ENCODE data around the gene CELF5.

DNA sequence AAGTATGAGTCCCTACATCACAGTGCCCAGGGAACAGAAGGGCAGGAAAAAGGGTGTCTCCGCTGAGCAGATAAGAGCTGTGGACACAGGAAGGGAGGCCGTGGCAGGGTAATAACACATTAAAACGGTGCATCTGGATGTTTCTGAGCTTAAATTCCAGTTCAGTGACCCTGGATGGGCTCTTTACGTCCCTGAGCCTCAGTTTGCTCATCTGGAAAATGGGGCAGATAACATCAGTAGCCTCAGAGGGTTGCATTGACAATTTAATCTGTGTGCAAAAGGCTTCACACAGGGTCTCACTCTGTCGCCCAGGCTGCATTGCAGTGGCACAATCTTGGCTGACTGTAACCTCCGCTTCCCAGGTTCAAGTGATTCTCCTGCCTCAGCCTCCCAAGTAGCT lies 58.1 kb downstream of the CELF5 start:
- TF ChIP-seq RAD21 (IDR thresholded peaks at IDR 0.05; ENCODE audit: insufficient read depth, low read depth, low read length) (no peak), CTCF (IDR thresholded peaks at IDR 0.05 in 2 of 3, conservative IDR thresholded peaks at IDR 0.05 in 1 of 3; ENCODE audit: control insufficient read depth in 2 of 3, extremely low read depth in 1 of 3, insufficient read depth in 1 of 3, low read depth in 3 of 3, low read length in 3 of 3) (no peak), MXI1 (IDR thresholded peaks at IDR 0.05; ENCODE audit: low read depth, low read length) (no peak), YBX1 (IDR thresholded peaks at IDR 0.05) (no peak), SMC3 (IDR thresholded peaks at IDR 0.05; ENCODE audit: borderline replicate concordance, low read length) (no peak), POLR2A (IDR thresholded peaks at IDR 0.05; ENCODE audit: low read depth, low read length) (no peak), POLR2AphosphoS5 (IDR thresholded peaks at IDR 0.05; ENCODE audit: low read length) (no peak), RFX5 (IDR thresholded peaks at IDR 0.05; ENCODE audit: low read depth, low read length) (no peak), SREBF1 (IDR thresholded peaks at IDR 0.05; ENCODE audit: low read length) (no peak), CREM (IDR thresholded peaks at IDR 0.05; ENCODE audit: low read depth) (no peak)
- TF ChIP-seq, protein P1, sequence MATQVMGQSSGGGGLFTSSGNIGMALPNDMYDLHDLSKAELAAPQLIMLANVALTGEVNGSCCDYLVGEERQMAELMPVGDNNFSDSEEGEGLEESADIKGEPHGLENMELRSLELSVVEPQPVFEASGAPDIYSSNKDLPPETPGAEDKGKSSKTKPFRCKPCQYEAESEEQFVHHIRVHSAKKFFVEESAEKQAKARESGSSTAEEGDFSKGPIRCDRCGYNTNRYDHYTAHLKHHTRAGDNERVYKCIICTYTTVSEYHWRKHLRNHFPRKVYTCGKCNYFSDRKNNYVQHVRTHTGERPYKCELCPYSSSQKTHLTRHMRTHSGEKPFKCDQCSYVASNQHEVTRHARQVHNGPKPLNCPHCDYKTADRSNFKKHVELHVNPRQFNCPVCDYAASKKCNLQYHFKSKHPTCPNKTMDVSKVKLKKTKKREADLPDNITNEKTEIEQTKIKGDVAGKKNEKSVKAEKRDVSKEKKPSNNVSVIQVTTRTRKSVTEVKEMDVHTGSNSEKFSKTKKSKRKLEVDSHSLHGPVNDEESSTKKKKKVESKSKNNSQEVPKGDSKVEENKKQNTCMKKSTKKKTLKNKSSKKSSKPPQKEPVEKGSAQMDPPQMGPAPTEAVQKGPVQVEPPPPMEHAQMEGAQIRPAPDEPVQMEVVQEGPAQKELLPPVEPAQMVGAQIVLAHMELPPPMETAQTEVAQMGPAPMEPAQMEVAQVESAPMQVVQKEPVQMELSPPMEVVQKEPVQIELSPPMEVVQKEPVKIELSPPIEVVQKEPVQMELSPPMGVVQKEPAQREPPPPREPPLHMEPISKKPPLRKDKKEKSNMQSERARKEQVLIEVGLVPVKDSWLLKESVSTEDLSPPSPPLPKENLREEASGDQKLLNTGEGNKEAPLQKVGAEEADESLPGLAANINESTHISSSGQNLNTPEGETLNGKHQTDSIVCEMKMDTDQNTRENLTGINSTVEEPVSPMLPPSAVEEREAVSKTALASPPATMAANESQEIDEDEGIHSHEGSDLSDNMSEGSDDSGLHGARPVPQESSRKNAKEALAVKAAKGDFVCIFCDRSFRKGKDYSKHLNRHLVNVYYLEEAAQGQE (IDR thresholded peaks at IDR 0.05; ENCODE audit: low read depth, low read length), result no peak
